K562 (cell line): Measurements from ENCODE around the gene NTM. TPM values are rescaled to one million over a fixed set of nuclear protein-coding genes. Genes with fewer than 3 reads are reported as not detected.

Source experiments
- ATAC-seq: fragments of 200-7000 bp; cut with Tn5 transposase; 3 replicates; pipeline ENCODE4 v1.9.1; 2020; ENCODE audit warnings: moderate library complexity
- BruUV-seq: library from RNA; stranded (reverse); fragments of 400-500 nt; replicated peaks from 2 replicates; lab custom pipeline; 2021; lab: Mats Ljungman, UMichigan
- CTCF ChIA-PET: fragments of 300-600 bp; formaldehyde crosslinking; extraction: SDS; loops from one replicate; lab custom pipeline; 2021; ENCODE audit warnings: low intra/inter-chr PET ratio; lab: Yijun Ruan, JAX
- POLR2A ChIA-PET: fragments of 300-600, 350-650 bp; sonication (Branson Sonifier 250); formaldehyde crosslinking; extraction: SDS; loops from one replicate; lab custom pipeline; 2021; ENCODE audit warnings: antibody characterized with exemption, inconsistent platforms; lab: Yijun Ruan, JAX
- DNase-seq, 4 experiments: peaks; one replicate each; pipeline versions ENCODE4 v3.0.0 to v3.0.0-alpha.2; 2011 to 2018; ENCODE audit warnings: low spot score in 3 of 4, mixed read lengths in 3 of 4; ENCODE audit errors: extremely low read depth in 1 of 4
- FAIRE-seq: peaks from 2 replicates; lab custom pipeline; 2011; peaks lifted over from hg19 to GRCh38; lab: Jason Lieb, UNC
- H2AFZ ChIP-seq: 2 replicates; pipeline ENCODE4 v1.6.0; 2011; ENCODE audit warnings: low read depth, low read length, control low read depth, inconsistent platforms
- H3K27ac ChIP-seq: fragments of 200-600 bp; 3 replicates; pipeline ENCODE4 v1.8.0; 2011; ENCODE audit warnings: low read depth, mild to moderate bottlenecking, control low read depth, inconsistent platforms, low read length, moderate library complexity, mixed read lengths; ENCODE audit errors: extremely low read depth
- H3K27me3 ChIP-seq, 2 experiments: fragments of 300-600 bp in 1 of 2; 2 replicates in 1 of 2; 3 replicates in 1 of 2; pipeline versions ENCODE4 v1.6.0 to v1.8.0; 2011; ENCODE audit warnings: inconsistent platforms in 2 of 2, low read length in 2 of 2, mild to moderate bottlenecking in 1 of 2, mixed read lengths in 1 of 2, moderate library complexity in 1 of 2; ENCODE audit not compliant: control insufficient read depth in 2 of 2, insufficient read depth in 2 of 2
- H3K36me3 ChIP-seq: fragments of 300-600 bp; 3 replicates; pipeline ENCODE4 v1.8.0; 2011; ENCODE audit warnings: mild to moderate bottlenecking, low read length, inconsistent platforms; ENCODE audit not compliant: control insufficient read depth, insufficient read depth
- H3K4me1 ChIP-seq, 2 experiments: fragments of 200-600 bp in 1 of 2; replicated peaks in 1 of 2; 2 replicates in 1 of 2; 3 replicates in 1 of 2; pipeline versions ENCODE4 v1.5.1 to v1.8.0; 2011; ENCODE audit warnings: inconsistent platforms in 2 of 2, low read length in 2 of 2, mild to moderate bottlenecking in 1 of 2, mixed read lengths in 1 of 2, moderate library complexity in 1 of 2; ENCODE audit not compliant: control insufficient read depth in 2 of 2, insufficient read depth in 2 of 2
- H3K4me2 ChIP-seq: 2 replicates; pipeline ENCODE4 v1.6.1; 2011; ENCODE audit warnings: low read length, control low read depth, inconsistent platforms, mixed read lengths; ENCODE audit not compliant: insufficient read depth
- H3K4me3 ChIP-seq: fragments of 200-600 bp; sonication (generic), shearing (Covaris generic); 2 replicates; pipeline ENCODE4 v1.5.1; 2016; ENCODE audit warnings: control low read depth, inconsistent platforms
- H3K79me2 ChIP-seq: fragments of 200-600 bp; 3 replicates; pipeline ENCODE4 v1.8.0; 2011; ENCODE audit warnings: low read length, inconsistent platforms; ENCODE audit not compliant: control insufficient read depth, insufficient read depth
- H3K9ac ChIP-seq, 2 experiments: 2 replicates each; pipeline versions ENCODE4 v1.6.0 to v1.6.1; 2011; ENCODE audit warnings: low read depth in 2 of 2, low read length in 2 of 2, control low read depth in 1 of 2, inconsistent platforms in 1 of 2, mild to moderate bottlenecking in 1 of 2, mixed read lengths in 1 of 2; ENCODE audit not compliant: insufficient read depth in 1 of 2
- H3K9me1 ChIP-seq: one replicate; pipeline ENCODE4 v1.6.0; 2011; ENCODE audit warnings: inconsistent platforms, mild to moderate bottlenecking, low read length, moderate library complexity; ENCODE audit not compliant: control insufficient read depth, insufficient read depth
- H3K9me3 ChIP-seq: replicated peaks from 2 replicates; pipeline ENCODE4 v1.5.1; 2011; ENCODE audit warnings: low read depth, low read length, inconsistent platforms; ENCODE audit not compliant: control insufficient read depth, insufficient read depth
- H4K20me1 ChIP-seq: replicated peaks from 2 replicates; pipeline ENCODE4 v1.6.1; 2011; ENCODE audit warnings: low read length, inconsistent platforms, mixed read lengths; ENCODE audit not compliant: control insufficient read depth, insufficient read depth
- CREB1 ChIP-seq, 2 experiments: sonication (generic) in 1 of 2; formaldehyde crosslinking in 1 of 2; IDR thresholded peaks; 2 replicates each; pipeline versions ENCODE4 v1.6.1 to v1.8.0; 2012 to 2022; ENCODE audit warnings: inconsistent platforms in 1 of 2, mild to moderate bottlenecking in 1 of 2, missing genetic modification reagents in 1 of 2, moderate library complexity in 1 of 2
- ERF ChIP-seq: fragments of 450-650 bp; formaldehyde crosslinking; IDR thresholded peaks from 2 replicates; pipeline ENCODE4 v1.4.0; 2020; ENCODE audit warnings: mild to moderate bottlenecking, mixed read lengths
- GATA2 ChIP-seq: sonication (generic); formaldehyde crosslinking; IDR thresholded peaks from 2 replicates; pipeline ENCODE4 v1.4.0; 2020; ENCODE audit warnings: mild to moderate bottlenecking, missing genetic modification reagents
- HES1 ChIP-seq: fragments of 450-650 bp; IDR thresholded peaks from 2 replicates; pipeline ENCODE4 v1.6.1; 2016; ENCODE audit warnings: low read depth, mild to moderate bottlenecking, moderate library complexity
- HNRNPL ChIP-seq: fragments of 200-400 bp; formaldehyde crosslinking; IDR thresholded peaks from 2 replicates; pipeline ENCODE4 v1.6.1; 2017; ENCODE audit warnings: low read depth, mild to moderate bottlenecking, low read length
- HNRNPLL ChIP-seq: fragments of 200-400 bp; formaldehyde crosslinking; IDR thresholded peaks from 2 replicates; pipeline ENCODE4 v1.6.1; 2017; ENCODE audit warnings: low read length, low read depth, mild to moderate bottlenecking; ENCODE audit not compliant: poor library complexity, severe bottlenecking
- JUND ChIP-seq, 2 experiments: IDR thresholded peaks; 2 replicates in 1 of 2; 3 replicates in 1 of 2; pipeline ENCODE4 v1.6.1; 2011; ENCODE audit warnings: borderline replicate concordance in 2 of 2, low read depth in 2 of 2, low read length in 2 of 2, improper control_type of control experiment in 1 of 2, missing biosample characterization in 1 of 2, missing genetic modification characterization in 1 of 2, missing genetic modification reagents in 1 of 2
- POLR3A ChIP-seq: IDR thresholded peaks from 2 replicates; pipeline ENCODE4 v1.6.1; 2011; ENCODE audit warnings: borderline replicate concordance, mild to moderate bottlenecking, moderate library complexity; ENCODE audit not compliant: insufficient read length, insufficient read depth; ENCODE audit errors: extremely low read depth
- RB1 ChIP-seq: fragments of 450-650 bp; IDR thresholded peaks from 2 replicates; pipeline ENCODE4 v1.6.1; 2017; ENCODE audit warnings: low read depth, mild to moderate bottlenecking
- TCF7 ChIP-seq: sonication (generic); IDR thresholded peaks from 2 replicates; pipeline ENCODE4 v1.6.1; 2016; ENCODE audit warnings: antibody characterized with exemption, borderline replicate concordance
- ZNF431 ChIP-seq: sonication (generic); formaldehyde crosslinking; IDR thresholded peaks from 2 replicates; pipeline ENCODE4 v1.8.0; 2022; ENCODE audit warnings: mild to moderate bottlenecking, missing genetic modification reagents
- WGBS: fragments of 100-300 bp; shearing (Covaris generic); methylation state at CpG from one replicate; pipeline ENCODE4 v1.1.6; 2016; ENCODE audit warnings: low coverage, mixed read lengths; ENCODE audit not compliant: insufficient coverage; ENCODE audit errors: missing lambda C conversion rate; 5-methylcytosine and 5-hydroxymethylcytosine counted together
- in situ Hi-C: fragments of 300-500 bp; cut with MboI; formaldehyde crosslinking; loops from 4 replicates; pipeline ENCODE4 v1.15.0; 2018; ENCODE audit warnings: inconsistent platforms, mixed read lengths
- intact Hi-C: fragments of 100-400 bp; cut with micrococcal nuclease; formaldehyde crosslinking; loops from 2 replicates; pipeline ENCODE4 v1.14.2; 2022
- polyA plus RNA-seq, 8 experiments: library from polyadenylated mRNA; depleted of rRNA in 4 of 8; stranded (reverse) in 5 of 8; unstranded in 3 of 8; fragments of >200 nt; fragmentation: Nextera tagmentation in 2 of 8; fragmentation: Illumina TruSeq in 1 of 8; extraction: Ambion mirVana in 2 of 8; extraction: Trizol in 1 of 8; gene quantifications; 2 replicates each; pipeline versions ENCODE4 v1.2.1 to v1.2.3, GENCODE V29; 2011 to 2014; ENCODE audit warnings: inconsistent platforms in 1 of 8, missing spikeins in 1 of 8
- total RNA-seq, 7 experiments: library from RNA; depleted of rRNA in 6 of 7; stranded (reverse); fragments of >200 nt in 6 of 7; fragmentation: Illumina TruSeq in 2 of 7; extraction: Trizol in 2 of 7; gene quantifications; 2 replicates each; pipeline versions ENCODE4 v1.2.1 to v1.2.3, GENCODE V29; 2011 to 2021; ENCODE audit warnings: low replicate concordance in 1 of 7
- TF ChIP-seq, protein P1 (sequence below), 2 experiments: fragments of 200-800 bp in 1 of 2; sonication (Bioruptor generic) in 1 of 2; sonication (generic) in 1 of 2; formaldehyde crosslinking in 1 of 2; IDR thresholded peaks in 1 of 2; conservative IDR thresholded peaks in 1 of 2; 2 replicates each; pipeline versions ENCODE4 v1.5.0 to v1.6.1; 2016 to 2020; ENCODE audit warnings: missing compliant biosample characterization in 1 of 2, missing genetic modification characterization in 1 of 2, missing genetic modification reagents in 1 of 2
- TF ChIP-seq, protein P2 (sequence below), 2 experiments: fragments of 150-350 bp in 1 of 2; IDR thresholded peaks; 2 replicates each; pipeline ENCODE4 v1.6.1; 2012 to 2016; ENCODE audit warnings: low read depth in 2 of 2, low read length in 2 of 2, mild to moderate bottlenecking in 1 of 2, moderate library complexity in 1 of 2

NTM gene
- total and polyA plus RNA-seq, 9 of the 15 experiments (the other 6 are each of a cell fraction or from before 2014, with no cell fraction given): not detected

DNA sequence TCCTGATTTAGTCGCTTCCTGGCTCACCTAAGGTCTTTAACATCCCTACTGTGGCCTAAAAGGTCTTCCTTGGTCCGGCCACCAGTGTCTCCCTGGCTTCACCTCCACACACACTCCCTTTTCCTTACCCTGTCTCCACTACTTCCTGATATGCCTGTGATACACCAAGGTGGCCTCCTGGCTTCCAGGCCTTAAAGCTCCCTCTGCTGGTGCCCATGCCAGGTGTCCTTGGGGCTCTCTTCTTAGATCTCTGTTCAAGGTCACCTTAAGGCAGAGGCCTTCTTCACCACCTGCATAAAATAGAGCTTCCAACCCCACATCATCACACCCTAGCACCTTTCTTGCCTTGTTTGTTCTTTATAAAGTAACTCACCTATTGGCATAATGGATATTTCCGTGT lies 787.7 kb downstream of the NTM start (continued):
- no peak for TF ChIP-seq HES1
- TF ChIP-seq, protein P1, sequence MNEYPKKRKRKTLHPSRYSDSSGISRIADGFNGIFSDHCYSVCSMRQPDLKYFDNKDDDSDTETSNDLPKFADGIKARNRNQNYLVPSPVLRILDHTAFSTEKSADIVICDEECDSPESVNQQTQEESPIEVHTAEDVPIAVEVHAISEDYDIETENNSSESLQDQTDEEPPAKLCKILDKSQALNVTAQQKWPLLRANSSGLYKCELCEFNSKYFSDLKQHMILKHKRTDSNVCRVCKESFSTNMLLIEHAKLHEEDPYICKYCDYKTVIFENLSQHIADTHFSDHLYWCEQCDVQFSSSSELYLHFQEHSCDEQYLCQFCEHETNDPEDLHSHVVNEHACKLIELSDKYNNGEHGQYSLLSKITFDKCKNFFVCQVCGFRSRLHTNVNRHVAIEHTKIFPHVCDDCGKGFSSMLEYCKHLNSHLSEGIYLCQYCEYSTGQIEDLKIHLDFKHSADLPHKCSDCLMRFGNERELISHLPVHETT (CRISPR knock-in tag; conservative IDR thresholded peaks at IDR 0.05 in 1 of 2, IDR thresholded peaks at IDR 0.05 in 1 of 2): no peak
- TF ChIP-seq ZNF431 (CRISPR knock-in tag): no peak
- TF ChIP-seq POLR3A: no peak
- no peak for TF ChIP-seq HNRNPLL
- TF ChIP-seq JUND (IDR thresholded peaks at IDR 0.05; ENCODE audit: borderline replicate concordance, low read depth, low read length): no peak
- TF ChIP-seq JUND (tag; IDR thresholded peaks at IDR 0.05; ENCODE audit: borderline replicate concordance, low read depth, low read length): no peak

DNA sequence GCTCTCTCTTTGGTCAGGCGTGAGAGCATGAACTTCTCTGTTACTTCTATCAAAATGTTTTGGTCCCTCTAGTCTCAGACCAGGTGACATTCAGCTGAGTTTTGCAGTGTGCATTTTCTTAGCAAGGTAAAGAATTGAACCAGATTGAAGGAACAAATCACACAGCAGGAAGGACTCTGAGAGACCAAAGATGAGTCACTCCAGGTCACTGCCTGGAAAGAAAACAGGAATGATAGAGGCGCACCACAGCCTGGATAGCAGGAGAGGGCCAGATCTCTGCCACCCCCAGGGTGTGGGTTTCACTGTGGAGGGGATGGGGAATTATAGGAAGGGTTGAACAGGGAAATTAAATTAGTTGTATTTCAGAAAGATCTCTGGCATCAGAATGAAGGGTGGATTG lies 788.3 kb downstream of the NTM start:
- Histone ChIP-seq H3K9ac (no peak overlapping the region), H3K36me3 (no peaks in the 10 kb centered on the region), H3K9me1 (no peaks in the 10 kb centered on the region), H3K79me2 (no peaks in the 10 kb centered on the region), H2AFZ (no peak overlapping the region), H3K27ac (no peak overlapping the region), H3K9me3 (no peaks in the 10 kb centered on the region; the same call in 1 of the 2 replicates), H3K4me2 (no peak overlapping the region), H3K4me3 (no peak overlapping the region), H3K4me1 (no peaks in the 10 kb centered on the region), H3K27me3 (no peaks in the 10 kb centered on the region), H4K20me1 (no peaks in the 10 kb centered on the region)
- FAIRE-seq: no peak
- no peak for DNase-seq
- ChIA-PET POLR2A (no interaction called here), CTCF (no interaction called here)
- intact Hi-C loops (no loop called here), in situ Hi-C loops (no loop called here)
- BruUV-seq: no TSS peak
- ATAC-seq: no peak
- WGBS: 4% methylated on average over 2 of the region's 2 CpGs
- TF ChIP-seq TCF7 (no peak), HNRNPL (no peak), CREB1 (IDR thresholded peaks at IDR 0.05) (no peak), CREB1 (CRISPR knock-in tag; IDR thresholded peaks at IDR 0.05) (no peak), GATA2 (CRISPR knock-in tag) (no peak), RB1 (no peak), ERF (CRISPR knock-in tag) (no peak)
- TF ChIP-seq, protein P2, sequence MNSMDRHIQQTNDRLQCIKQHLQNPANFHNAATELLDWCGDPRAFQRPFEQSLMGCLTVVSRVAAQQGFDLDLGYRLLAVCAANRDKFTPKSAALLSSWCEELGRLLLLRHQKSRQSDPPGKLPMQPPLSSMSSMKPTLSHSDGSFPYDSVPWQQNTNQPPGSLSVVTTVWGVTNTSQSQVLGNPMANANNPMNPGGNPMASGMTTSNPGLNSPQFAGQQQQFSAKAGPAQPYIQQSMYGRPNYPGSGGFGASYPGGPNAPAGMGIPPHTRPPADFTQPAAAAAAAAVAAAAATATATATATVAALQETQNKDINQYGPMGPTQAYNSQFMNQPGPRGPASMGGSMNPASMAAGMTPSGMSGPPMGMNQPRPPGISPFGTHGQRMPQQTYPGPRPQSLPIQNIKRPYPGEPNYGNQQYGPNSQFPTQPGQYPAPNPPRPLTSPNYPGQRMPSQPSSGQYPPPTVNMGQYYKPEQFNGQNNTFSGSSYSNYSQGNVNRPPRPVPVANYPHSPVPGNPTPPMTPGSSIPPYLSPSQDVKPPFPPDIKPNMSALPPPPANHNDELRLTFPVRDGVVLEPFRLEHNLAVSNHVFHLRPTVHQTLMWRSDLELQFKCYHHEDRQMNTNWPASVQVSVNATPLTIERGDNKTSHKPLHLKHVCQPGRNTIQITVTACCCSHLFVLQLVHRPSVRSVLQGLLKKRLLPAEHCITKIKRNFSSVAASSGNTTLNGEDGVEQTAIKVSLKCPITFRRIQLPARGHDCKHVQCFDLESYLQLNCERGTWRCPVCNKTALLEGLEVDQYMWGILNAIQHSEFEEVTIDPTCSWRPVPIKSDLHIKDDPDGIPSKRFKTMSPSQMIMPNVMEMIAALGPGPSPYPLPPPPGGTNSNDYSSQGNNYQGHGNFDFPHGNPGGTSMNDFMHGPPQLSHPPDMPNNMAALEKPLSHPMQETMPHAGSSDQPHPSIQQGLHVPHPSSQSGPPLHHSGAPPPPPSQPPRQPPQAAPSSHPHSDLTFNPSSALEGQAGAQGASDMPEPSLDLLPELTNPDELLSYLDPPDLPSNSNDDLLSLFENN (IDR thresholded peaks at IDR 0.05; ENCODE audit: low read depth in 2 of 2, low read length in 2 of 2): no peak
